HG03439 (cell line): ENCODE data around the gene PCDH12.
"Not testable (repeated sequence)": the region's sequence is repeated elsewhere in the genome, so short reads cannot be mapped to it uniquely, and the experiment has no call there.

Source experiments
- ATAC-seq: cut with Tn5 transposase; IDR thresholded peaks from one replicate; pipeline ENCODE4 v1.9.1; 2021; ENCODE audit warnings: mild to moderate bottlenecking, moderate library complexity; ENCODE audit not compliant: unreplicated experiment

Gene PCDH12

DNA sequence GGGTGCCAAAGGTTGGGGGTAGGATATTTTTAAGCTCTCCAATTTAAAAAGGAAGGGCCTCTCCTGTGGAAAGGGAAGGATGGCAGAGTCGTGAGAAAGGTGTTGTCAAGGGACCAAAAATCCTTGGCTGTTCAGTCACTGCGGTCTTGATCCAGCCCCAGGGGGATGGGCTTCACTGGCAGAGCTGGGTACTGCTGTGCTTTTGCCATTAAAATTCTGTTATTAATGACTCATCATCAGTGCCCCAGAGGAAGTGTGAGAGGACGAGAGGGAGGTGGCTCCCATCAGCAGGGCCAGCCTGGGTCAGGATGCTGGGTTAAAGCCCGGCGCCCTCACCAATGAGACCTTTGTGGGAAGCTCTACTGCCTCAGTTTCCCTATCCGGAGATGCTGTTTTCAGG is 16.7 kb downstream of the PCDH12 start:
- no peak for ATAC-seq

DNA sequence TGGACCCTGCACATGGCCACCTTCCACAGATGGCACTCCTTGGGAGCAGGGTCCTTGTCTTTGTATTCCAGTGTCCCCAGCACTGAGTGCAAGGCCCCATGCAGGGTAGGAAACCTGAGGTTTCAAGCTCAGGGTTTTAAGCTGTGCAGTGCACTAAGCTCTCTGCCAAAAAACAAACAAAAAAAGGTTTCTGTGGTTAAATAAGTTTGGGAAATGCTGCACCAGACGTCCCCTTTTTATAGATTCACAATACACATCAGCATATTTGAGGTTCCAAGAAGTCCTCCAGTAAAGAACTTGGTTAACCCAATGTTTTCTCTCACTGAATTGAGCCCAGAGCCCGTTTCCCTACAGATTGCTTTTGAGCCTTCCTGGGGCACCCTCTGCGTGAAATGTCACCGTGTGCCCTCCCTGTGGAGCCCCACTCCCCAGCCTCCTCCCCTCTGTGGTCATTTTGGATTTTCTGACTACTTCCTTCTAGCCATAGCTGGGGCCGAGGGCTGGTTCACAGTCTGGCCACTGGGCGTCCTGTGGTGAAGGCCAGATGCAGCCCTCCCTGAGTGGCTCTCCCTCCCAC is 17.2 kb downstream of the PCDH12 start:
- ATAC-seq, result no peak

DNA sequence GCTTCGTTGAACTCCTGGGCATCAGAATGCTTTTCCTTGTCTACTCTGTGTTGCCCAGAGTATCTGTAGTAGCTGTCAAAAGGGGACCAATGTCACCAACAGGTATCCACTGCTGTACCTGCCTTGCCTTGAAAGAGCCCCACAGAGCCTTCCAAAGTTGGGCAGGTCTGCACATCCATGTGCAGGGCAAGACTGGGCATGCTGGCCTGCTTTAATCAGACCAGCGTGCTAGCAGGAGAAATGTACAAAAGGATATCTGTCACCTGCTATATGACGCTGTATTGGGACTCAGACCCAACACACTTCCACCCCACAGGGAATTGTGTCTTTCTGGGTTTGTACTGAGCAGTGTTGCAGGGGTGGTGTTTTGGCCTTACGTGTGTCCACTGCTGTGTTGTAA is 22.5 kb downstream of the PCDH12 start:
- no peak for ATAC-seq

DNA sequence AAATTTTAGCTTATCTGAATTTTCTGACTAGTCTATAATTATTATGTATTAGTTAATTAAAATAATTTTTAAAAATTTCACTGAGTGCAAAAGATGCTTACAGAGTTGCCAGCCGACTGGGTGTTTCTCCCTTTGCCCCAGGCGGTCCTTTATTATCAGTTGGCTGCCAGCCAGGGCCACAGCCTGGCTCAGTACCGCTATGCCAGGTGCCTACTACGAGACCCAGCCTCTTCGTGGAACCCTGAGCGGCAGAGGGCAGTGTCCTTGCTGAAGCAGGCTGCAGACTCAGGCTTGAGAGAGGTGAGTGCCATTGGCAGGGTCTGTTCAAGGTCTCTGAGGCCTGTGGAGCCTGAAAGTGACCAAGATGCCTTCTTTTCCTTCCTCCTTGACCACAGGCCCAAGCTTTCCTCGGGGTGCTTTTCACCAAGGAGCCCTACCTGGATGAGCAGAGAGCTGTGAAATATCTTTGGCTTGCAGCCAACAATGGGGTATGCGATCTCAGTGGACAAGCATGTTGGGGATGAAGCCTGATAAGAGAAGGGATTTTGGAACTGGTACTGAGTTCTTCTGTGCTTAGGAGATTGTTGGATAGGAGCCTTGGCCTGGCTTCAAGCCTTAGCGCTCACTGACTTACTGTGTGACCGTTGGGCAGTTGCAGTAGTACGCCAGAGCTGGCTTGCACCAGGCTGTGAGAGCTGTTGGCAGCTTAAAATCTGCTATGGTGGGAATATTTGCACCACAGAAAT is 23.7 kb downstream of the PCDH12 start:
- no peak for ATAC-seq

DNA sequence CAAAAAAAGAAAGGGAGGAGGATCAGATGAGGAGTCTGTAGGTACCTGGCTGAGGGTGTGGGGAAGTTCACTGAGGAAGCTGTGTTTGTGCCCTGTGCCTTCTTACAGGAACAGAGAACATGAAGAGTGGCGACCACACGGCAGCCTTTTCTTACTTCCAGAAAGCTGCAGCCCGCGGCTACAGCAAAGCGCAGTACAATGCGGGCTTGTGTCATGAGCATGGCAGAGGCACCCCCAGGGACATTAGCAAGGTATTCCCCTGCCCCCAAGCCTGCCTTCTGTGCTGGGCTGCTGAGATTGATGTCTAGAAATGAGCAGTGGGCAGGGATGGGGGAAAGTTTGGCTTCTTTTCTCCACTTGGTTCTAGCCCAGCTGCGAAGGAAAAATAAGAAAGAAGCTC is 24.9 kb downstream of the PCDH12 start:
- no peak for ATAC-seq

DNA sequence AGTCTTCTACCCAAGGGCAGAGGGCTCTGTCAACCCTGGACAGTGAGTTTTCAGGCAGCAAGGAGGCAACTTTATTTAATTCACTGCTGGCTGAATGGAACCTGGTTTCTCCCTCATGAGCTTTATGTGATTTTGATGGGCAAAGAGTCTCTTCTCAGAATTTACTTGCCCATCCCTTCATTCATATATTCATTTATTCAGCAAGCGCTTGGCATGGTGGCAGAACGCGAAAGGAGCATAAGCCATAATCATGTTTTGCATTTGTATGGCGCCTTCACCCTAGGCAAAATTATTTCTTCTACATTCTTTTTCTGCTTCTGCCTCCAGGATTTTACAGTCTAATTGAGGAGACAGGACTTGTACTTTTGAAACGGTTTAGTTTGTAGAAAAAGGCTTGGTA is 26.3 kb downstream of the PCDH12 start:
- ATAC-seq, result no peak

DNA sequence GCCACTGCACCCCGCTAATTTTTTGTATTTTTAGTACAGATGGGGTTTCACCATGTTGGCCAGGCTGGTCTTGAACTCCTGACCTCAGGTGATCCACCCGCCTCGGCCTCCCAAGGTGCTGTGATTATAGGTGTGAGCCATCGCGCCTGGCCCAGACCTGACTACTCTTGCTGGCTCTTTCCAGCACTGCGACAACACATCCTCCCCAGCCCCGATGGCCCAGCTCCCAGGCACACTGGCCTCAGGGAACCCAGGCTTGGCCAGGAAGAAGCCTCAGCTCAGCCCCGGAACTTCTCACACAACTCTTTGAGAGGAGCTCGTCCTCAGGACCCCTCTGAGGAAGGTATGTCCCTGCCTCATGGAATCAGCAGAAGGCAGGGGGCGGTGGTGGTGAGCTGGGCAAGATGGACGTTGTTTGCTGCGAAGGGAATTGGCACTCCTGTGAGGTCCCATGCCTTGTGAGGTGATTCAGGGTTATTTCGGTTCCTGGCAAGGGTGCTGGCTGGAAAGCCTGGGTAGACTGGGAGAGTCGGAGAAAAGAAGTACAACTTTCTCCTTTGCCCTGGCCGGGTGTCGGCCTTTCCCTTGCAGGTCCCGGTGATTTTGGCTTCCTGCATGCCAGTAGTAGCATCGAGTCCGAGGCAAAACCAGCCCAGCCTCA is 28.5 kb downstream of the PCDH12 start:
- ATAC-seq, result no peak

DNA sequence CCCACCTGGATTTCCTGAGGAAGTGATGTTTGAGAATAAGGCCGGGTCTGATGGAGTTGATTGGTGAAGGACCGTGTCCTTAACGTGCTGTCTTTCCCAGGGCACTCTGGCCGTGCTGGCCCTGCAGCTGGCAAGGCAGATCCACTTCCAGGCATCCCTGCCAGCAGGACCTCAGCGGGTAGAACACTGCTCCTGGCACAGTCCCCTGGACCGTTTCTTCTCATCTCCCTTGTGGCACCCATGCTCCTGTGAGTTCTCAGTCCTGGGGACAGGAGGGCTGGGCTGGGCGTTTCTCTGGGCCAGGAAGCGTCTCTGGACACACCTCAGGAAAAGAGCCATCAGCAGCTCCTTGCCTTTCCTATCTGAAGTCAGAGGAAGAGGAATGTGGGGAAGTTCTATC is 30.0 kb downstream of the PCDH12 start:
- ATAC-seq, result no peak

DNA sequence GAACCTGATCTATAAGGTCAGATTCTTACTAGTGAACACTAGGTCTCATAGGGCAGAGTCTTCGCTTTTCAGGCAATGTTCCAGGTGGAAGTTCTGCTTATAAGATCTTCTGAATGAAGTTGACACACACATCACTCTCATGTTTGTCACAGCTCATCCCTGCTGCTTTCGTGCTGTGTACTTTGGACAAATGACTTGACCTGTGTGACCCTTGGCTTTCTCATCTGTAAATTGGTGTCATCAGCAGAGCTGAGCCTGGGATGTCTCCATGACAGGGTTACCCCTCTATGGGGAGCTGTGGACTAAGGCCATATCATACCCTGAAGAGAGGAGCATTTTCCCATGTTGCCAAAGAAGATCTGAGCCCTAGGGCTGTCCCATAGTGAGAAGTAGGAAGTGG is 31.6 kb downstream of the PCDH12 start:
- ATAC-seq, result no peak

DNA sequence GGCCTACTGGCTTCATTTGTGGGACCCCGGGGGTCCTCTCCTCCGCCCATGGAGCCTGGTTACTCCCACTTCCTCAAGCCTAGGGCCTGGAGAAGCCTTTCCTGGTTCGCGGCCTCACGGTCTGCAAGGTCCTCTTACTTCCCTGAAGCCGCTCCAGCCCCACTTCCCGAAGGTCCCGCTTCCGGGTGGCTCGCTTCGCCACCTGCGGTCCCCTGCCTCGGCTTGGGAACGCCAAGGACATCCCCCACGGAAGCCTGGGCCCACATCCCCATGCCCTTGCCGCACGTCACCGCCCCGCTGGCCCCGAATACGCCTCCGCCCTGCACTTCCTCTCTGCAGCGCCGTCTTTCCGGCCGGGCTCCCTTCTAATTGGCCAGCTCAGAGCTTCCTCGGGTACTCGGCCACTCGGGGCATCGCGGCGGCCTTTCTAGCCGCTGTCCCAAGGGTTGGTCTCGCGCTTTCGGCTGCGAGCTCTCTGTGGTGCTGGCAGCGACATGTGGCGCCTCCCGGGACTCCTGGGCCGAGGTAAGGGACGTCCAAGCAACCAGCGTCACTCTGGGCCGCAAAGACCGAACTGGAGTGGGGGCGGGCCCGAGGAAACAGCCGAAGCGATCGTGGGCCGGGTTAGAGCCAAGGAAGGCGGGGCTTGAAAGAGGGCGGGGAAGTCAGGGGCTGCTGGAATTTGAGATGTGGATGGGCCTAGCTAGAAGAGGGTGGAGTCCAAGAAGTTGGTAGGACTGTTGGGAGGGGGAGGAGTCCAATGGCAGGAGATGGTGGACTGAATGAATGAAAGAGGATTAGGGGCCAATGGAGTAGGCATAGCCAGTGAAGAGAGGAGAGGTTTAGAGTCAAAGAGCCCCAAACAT is 34.3 kb downstream of the PCDH12 start, which contains the start of gene DELE1:
TSS of gene DELE1 (plus strand) at position 424 of the 866 bp plus-strand sequence. CDS start at position 495, 71 bp downstream.
- ATAC-seq, result peak; percentile 99

DNA sequence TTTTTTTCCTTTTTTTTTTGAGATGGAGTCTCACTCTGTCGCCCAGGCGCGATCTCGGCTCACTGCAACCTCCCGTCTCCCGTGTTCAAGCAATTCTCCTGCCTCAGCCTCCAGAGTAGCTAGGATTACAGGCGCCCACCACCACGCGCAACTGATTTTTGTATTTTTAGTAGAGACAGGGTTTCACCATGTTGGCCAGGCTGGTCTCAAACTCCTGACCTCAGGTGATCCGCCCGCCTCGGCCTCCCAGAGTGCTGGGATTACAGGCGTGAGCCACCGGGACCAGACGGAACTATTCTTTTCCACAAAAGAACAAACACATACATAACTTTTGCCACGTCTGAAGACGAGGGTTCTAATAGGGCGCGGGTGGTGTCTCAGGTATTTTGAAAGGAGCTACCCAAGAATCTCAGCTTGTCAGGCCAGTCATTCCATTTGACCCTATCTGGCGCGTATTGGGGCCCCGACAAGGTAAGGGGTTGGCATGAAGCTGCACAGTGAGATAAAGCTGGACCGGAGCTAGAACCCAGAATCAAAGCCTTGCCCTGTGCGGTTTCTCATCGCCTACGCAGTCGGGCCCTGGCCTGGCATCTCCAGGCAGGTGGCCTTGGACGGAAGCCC is 35.1 kb downstream of the PCDH12 start:
- ATAC-seq, result not testable (repeated sequence)

DNA sequence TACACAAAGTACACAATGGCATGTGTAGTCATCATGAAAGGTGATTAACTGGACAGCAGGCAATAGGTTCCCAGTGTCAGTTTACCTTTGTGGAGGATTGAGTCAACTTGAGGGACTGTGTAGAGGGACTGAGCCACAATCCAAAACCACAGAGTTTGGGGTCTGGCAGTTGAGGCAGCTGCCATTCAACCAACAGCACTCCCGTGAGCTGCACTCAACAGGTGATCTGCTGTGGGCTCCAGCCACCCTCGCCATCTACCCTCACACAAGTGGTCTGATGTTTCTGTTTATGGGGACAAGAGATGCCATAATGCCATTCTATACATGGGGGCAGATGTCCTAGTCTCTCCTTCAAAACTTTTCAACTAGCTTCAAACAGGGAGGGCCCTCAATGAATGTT is 37.2 kb downstream of the PCDH12 start:
- ATAC-seq, result no peak

DNA sequence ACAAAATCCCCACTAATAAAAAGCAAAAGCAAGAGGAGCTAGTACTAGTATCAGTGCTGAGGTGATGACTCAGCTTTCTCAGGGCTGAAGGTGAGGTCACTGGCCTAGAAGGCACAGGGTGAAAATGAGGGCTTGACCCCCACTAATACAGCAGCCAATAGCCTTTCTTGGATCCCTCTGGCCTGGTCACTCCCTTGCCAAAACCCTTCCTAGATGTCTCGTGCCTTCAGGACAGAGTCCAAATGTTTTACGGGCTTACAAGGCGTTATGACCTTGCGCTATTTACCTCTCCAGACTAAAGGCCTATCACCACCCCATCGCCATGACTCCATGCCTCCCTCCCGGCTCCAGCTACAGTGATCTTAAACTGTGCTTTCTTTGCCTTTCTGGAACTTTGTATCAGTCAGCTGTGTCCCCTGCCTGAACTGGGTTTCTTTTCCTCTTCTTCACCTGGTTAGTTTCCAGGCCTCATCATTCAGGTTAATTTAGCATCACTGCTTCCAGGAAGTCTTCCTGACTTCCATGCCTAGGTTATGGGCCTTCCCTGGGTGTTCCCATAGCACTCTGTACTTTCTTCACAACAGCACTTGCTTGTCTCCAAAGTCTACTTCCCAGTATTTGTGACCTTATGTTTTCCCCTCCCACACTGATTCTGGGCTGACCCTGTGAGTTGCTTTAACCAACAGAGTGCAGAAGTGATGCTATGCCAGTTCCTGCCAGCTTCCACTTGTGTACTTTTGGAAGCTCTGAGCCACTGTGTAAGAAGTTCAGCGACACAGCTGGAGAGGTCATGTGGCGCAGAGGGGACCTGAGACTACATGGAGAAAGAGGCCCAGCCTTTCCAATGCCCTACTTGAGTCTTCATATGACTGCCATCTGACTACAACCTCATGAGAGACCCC is 38.5 kb downstream of the PCDH12 start:
- ATAC-seq, result no peak

DNA sequence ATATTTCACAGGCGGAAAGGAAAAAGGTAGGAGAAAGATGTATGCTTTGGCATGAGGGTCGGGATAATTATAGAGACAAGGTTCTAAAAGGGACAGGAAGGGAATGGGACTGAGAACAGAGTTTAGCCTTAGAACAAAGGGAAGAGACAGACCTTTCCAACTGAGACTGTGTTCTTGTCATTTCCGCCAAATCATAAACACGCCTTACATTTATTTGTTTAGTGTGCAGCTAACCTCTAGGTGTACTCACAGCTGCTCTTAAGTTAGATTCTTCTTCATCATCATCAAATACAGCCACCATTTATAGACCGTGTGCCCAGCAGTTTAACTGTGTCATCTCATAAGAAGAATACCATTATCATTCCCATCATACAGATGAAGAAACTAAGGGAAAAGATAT is 40.2 kb downstream of the PCDH12 start:
- ATAC-seq, result no peak

DNA sequence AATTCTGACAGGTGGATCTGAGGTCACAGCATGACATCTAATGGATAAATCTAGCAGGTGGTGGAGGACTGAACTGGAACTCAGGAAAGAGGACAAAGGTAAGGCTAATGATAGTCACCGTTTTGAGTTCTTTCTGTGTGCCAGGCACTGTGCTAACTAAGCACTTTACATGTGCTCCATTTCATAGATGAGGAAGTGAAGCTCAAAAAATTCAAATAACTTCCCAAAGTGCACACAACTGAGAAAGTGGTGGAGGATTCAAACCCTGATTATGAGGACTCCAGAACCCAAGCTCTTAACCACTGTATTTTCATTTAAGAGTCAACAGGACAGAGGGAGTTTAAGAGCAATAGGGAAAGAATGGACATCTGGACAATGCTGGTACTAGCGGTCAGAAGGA is 41.5 kb downstream of the PCDH12 start:
- ATAC-seq, result no peak

DNA sequence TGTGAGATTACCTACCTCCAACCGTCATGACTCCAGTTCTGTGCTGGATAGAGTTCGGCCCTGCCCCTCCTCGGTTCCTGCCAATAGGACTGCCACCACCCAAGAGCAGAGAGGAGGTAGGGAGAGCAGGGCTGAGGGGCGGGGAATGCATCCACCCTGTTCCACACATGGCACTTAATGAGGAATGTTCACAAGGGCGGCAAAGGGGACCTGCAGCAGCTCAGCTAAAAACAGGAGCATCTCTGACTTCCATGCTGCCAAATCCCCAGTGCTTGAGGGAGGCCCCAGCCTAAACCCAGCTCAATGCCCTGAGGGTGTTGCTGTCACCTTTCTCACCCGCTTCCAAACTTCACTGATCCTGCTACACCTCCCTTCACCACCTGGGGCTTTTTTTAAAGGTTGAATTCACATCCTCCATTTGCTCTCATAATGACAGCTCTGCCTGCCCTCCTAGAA is 42.1 kb downstream of the PCDH12 start:
- no peak for ATAC-seq

DNA sequence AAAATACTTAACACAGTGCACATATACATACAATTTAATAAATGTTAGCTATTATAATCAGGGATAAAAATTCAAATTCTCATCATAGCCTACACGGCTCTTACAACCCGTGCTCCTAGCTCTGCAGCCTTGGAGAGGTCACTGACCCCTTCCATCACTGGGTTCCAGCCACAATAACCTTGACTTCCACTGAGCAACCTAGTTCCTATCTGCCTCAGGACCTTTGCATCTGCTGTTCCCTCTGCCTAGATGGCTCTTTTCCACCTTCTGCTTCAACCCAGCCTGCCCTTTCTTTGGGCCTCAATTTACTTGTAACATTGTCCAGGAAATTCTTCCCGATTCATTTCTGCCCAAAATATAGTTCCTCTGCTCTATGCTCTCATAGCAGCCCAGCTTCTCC is 43.2 kb downstream of the PCDH12 start:
- no peak for ATAC-seq

DNA sequence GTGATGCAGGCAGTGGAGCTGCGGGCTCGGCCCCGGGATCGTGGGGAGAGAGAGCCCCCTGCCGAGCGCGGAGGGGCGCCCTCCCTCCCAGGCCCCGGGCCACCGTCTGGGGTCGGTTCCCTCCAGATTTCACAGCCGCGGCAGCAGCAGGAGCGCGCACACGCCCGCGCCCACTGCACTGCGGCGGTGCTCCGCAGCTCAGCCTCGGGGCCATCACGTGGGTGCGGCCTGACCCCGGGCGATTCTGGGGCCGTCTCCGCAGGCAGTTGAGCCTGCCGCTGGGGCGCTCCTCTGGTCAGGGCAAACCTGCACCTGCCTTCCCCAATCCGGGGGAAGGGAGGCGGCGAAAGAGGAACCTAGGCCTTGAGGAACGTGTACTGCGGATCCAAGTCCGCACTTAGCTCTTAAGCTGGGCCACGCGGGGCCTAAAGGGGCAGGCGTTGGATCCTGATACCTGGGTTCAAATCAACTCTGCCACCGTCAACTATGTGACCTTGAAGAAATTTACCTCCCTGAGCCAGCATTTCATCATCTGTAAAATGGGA is 43.7 kb downstream of the PCDH12 start:
- peak; percentile 66 for ATAC-seq

DNA sequence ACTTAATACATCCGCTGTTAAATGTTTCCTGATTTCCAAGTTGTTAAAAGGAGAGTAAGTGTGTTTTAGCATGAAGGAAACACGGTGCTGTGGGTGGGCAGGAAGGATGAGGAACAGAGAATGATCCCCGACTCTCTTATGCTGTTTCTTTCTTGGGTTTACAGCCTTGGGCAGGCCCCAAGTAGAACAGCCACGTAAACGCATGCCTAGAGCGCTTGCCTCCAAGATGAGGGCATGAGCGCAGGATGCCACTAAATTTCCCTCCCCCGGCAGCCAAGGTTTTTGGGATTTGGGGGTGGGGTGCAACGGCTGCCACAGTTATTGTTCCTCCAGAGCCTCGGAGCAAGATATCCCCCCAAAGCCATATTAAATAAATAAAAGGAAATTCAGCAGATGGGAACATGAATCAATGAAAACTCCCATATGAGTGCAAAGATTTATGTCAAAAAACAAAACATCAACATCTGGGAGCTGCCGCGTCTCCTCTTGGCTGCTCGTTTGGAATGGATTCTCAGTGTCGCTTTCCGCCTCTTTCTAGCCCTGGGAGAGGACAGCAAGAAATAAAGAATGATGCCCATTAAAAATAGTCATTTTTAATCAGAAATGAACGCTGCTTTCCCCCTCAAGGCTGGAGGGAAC is 44.3 kb downstream of the PCDH12 start:
- ATAC-seq, result no peak
